K562 (cell line): ENCODE results near the gene SCFD2. TPM values are rescaled to one million over a fixed set of nuclear protein-coding genes. Genes with fewer than 3 reads are reported as not detected.

Experiments used
- ATAC-seq: fragments of 200-7000 bp; cut with Tn5 transposase; 3 replicates; pipeline ENCODE4 v1.9.1; 2020; ENCODE audit warnings: moderate library complexity
- BruUV-seq: library from RNA; stranded (reverse); fragments of 400-500 nt; replicated peaks from 2 replicates; lab custom pipeline; 2021; lab: Mats Ljungman, UMichigan
- CTCF ChIA-PET: fragments of 300-600 bp; formaldehyde crosslinking; extraction: SDS; loops from one replicate; lab custom pipeline; 2021; ENCODE audit warnings: low intra/inter-chr PET ratio; lab: Yijun Ruan, JAX
- POLR2A ChIA-PET: fragments of 300-600, 350-650 bp; sonication (Branson Sonifier 250); formaldehyde crosslinking; extraction: SDS; loops from one replicate; lab custom pipeline; 2021; ENCODE audit warnings: antibody characterized with exemption, inconsistent platforms; lab: Yijun Ruan, JAX
- DNase-seq, 4 experiments: peaks; one replicate each; pipeline versions ENCODE4 v3.0.0 to v3.0.0-alpha.2; 2011 to 2018; ENCODE audit warnings: low spot score in 3 of 4, mixed read lengths in 3 of 4; ENCODE audit errors: extremely low read depth in 1 of 4
- FAIRE-seq: peaks from 2 replicates; lab custom pipeline; 2011; peaks lifted over from hg19 to GRCh38; lab: Jason Lieb, UNC
- H2AFZ ChIP-seq: 2 replicates; pipeline ENCODE4 v1.6.0; 2011; ENCODE audit warnings: low read depth, low read length, control low read depth, inconsistent platforms
- H3K27ac ChIP-seq: fragments of 200-600 bp; 3 replicates; pipeline ENCODE4 v1.8.0; 2011; ENCODE audit warnings: low read depth, mild to moderate bottlenecking, control low read depth, inconsistent platforms, low read length, moderate library complexity, mixed read lengths; ENCODE audit errors: extremely low read depth
- H3K27me3 ChIP-seq, 2 experiments: fragments of 300-600 bp in 1 of 2; 2 replicates in 1 of 2; 3 replicates in 1 of 2; pipeline versions ENCODE4 v1.6.0 to v1.8.0; 2011; ENCODE audit warnings: inconsistent platforms in 2 of 2, low read length in 2 of 2, mild to moderate bottlenecking in 1 of 2, mixed read lengths in 1 of 2, moderate library complexity in 1 of 2; ENCODE audit not compliant: control insufficient read depth in 2 of 2, insufficient read depth in 2 of 2
- H3K36me3 ChIP-seq: fragments of 300-600 bp; 3 replicates; pipeline ENCODE4 v1.8.0; 2011; ENCODE audit warnings: mild to moderate bottlenecking, low read length, inconsistent platforms; ENCODE audit not compliant: control insufficient read depth, insufficient read depth
- H3K4me1 ChIP-seq, 2 experiments: fragments of 200-600 bp in 1 of 2; replicated peaks in 1 of 2; 2 replicates in 1 of 2; 3 replicates in 1 of 2; pipeline versions ENCODE4 v1.5.1 to v1.8.0; 2011; ENCODE audit warnings: inconsistent platforms in 2 of 2, low read length in 2 of 2, mild to moderate bottlenecking in 1 of 2, mixed read lengths in 1 of 2, moderate library complexity in 1 of 2; ENCODE audit not compliant: control insufficient read depth in 2 of 2, insufficient read depth in 2 of 2
- H3K4me2 ChIP-seq: 2 replicates; pipeline ENCODE4 v1.6.1; 2011; ENCODE audit warnings: low read length, control low read depth, inconsistent platforms, mixed read lengths; ENCODE audit not compliant: insufficient read depth
- H3K4me3 ChIP-seq: fragments of 200-600 bp; sonication (generic), shearing (Covaris generic); 2 replicates; pipeline ENCODE4 v1.5.1; 2016; ENCODE audit warnings: control low read depth, inconsistent platforms
- H3K79me2 ChIP-seq: fragments of 200-600 bp; 3 replicates; pipeline ENCODE4 v1.8.0; 2011; ENCODE audit warnings: low read length, inconsistent platforms; ENCODE audit not compliant: control insufficient read depth, insufficient read depth
- H3K9ac ChIP-seq, 2 experiments: 2 replicates each; pipeline versions ENCODE4 v1.6.0 to v1.6.1; 2011; ENCODE audit warnings: low read depth in 2 of 2, low read length in 2 of 2, control low read depth in 1 of 2, inconsistent platforms in 1 of 2, mild to moderate bottlenecking in 1 of 2, mixed read lengths in 1 of 2; ENCODE audit not compliant: insufficient read depth in 1 of 2
- H3K9me1 ChIP-seq: one replicate; pipeline ENCODE4 v1.6.0; 2011; ENCODE audit warnings: inconsistent platforms, mild to moderate bottlenecking, low read length, moderate library complexity; ENCODE audit not compliant: control insufficient read depth, insufficient read depth
- H3K9me3 ChIP-seq: replicated peaks from 2 replicates; pipeline ENCODE4 v1.5.1; 2011; ENCODE audit warnings: low read depth, low read length, inconsistent platforms; ENCODE audit not compliant: control insufficient read depth, insufficient read depth
- H4K20me1 ChIP-seq: replicated peaks from 2 replicates; pipeline ENCODE4 v1.6.1; 2011; ENCODE audit warnings: low read length, inconsistent platforms, mixed read lengths; ENCODE audit not compliant: control insufficient read depth, insufficient read depth
- CBX1 ChIP-seq: sonication (generic); IDR thresholded peaks from 2 replicates; pipeline ENCODE4 v1.6.1; 2016; ENCODE audit warnings: antibody characterized with exemption, low read depth, mild to moderate bottlenecking
- CUX1 ChIP-seq: fragments of 200-800 bp; sonication (Bioruptor generic); IDR thresholded peaks from 2 replicates; pipeline ENCODE4 v1.6.1; 2016; ENCODE audit warnings: missing genetic modification characterization, missing compliant biosample characterization
- EZH2 ChIP-seq: IDR thresholded peaks from 2 replicates; pipeline ENCODE4 v1.6.1; 2012; ENCODE audit warnings: low read depth, mild to moderate bottlenecking, inconsistent platforms, low read length, borderline replicate concordance
- MAZ ChIP-seq, 2 experiments: fragments of 450-650 bp in 1 of 2; sonication (generic) in 1 of 2; formaldehyde crosslinking; IDR thresholded peaks in 1 of 2; conservative IDR thresholded peaks in 1 of 2; 2 replicates each; pipeline versions ENCODE4 v1.4.0 to v1.5.0; 2020; ENCODE audit warnings: mild to moderate bottlenecking in 1 of 2, missing genetic modification reagents in 1 of 2
- NELFE ChIP-seq: IDR thresholded peaks from 2 replicates; pipeline ENCODE4 v1.6.1; 2011; ENCODE audit warnings: mild to moderate bottlenecking; ENCODE audit not compliant: insufficient read depth, insufficient read length
- PTRF ChIP-seq: fragments of 450-650 bp; IDR thresholded peaks from 2 replicates; pipeline ENCODE4 v1.6.1; 2016; ENCODE audit warnings: mild to moderate bottlenecking, missing genetic modification characterization, missing compliant biosample characterization
- TEAD2 ChIP-seq: fragments of 450-650 bp; IDR thresholded peaks from 2 replicates; pipeline ENCODE4 v1.6.1; 2016; ENCODE audit warnings: missing genetic modification characterization, control low read depth, missing compliant biosample characterization
- WHSC1 ChIP-seq: IDR thresholded peaks from one replicate; pipeline ENCODE4 v1.6.1; 2012; ENCODE audit warnings: low read length, control low read depth, inconsistent platforms
- ZNF23 ChIP-seq: fragments of 250-450 bp; sonication (Bioruptor Pico); IDR thresholded peaks from 2 replicates; pipeline ENCODE4 v1.4.0; 2020; ENCODE audit warnings: mild to moderate bottlenecking
- ZNF511 ChIP-seq: sonication (generic); formaldehyde crosslinking; IDR thresholded peaks from 2 replicates; pipeline ENCODE4 v1.8.0; 2022; ENCODE audit warnings: mild to moderate bottlenecking, missing genetic modification reagents
- WGBS: fragments of 100-300 bp; shearing (Covaris generic); methylation state at CpG from one replicate; pipeline ENCODE4 v1.1.6; 2016; ENCODE audit warnings: low coverage, mixed read lengths; ENCODE audit not compliant: insufficient coverage; ENCODE audit errors: missing lambda C conversion rate; 5-methylcytosine and 5-hydroxymethylcytosine counted together
- in situ Hi-C: fragments of 300-500 bp; cut with MboI; formaldehyde crosslinking; loops from 4 replicates; pipeline ENCODE4 v1.15.0; 2018; ENCODE audit warnings: inconsistent platforms, mixed read lengths
- intact Hi-C: fragments of 100-400 bp; cut with micrococcal nuclease; formaldehyde crosslinking; loops from 2 replicates; pipeline ENCODE4 v1.14.2; 2022
- polyA plus RNA-seq, 8 experiments: library from polyadenylated mRNA; depleted of rRNA in 4 of 8; stranded (reverse) in 5 of 8; unstranded in 3 of 8; fragments of >200 nt; fragmentation: Nextera tagmentation in 2 of 8; fragmentation: Illumina TruSeq in 1 of 8; extraction: Ambion mirVana in 2 of 8; extraction: Trizol in 1 of 8; gene quantifications; 2 replicates each; pipeline versions ENCODE4 v1.2.1 to v1.2.3, GENCODE V29; 2011 to 2014; ENCODE audit warnings: inconsistent platforms in 1 of 8, missing spikeins in 1 of 8
- total RNA-seq, 7 experiments: library from RNA; depleted of rRNA in 6 of 7; stranded (reverse); fragments of >200 nt in 6 of 7; fragmentation: Illumina TruSeq in 2 of 7; extraction: Trizol in 2 of 7; gene quantifications; 2 replicates each; pipeline versions ENCODE4 v1.2.1 to v1.2.3, GENCODE V29; 2011 to 2021; ENCODE audit warnings: low replicate concordance in 1 of 7

The SCFD2 gene
- total and polyA plus RNA-seq, 9 of the 15 experiments (the other 6 are each of a cell fraction or from before 2014, with no cell fraction given): 5.7 to 30.3 (median 22.8) TPM

GRCh38 chr4:53314252-53314651, 51.6 kb downstream of the SCFD2 start:
- WGBS: 74% methylated on average over 4 of the region's 4 CpGs
- H3K4me2 ChIP-seq: no peak overlapping the region
- no TSS peak for BruUV-seq
- no peaks in the 10 kb centered on the region for H3K27me3 ChIP-seq
- in situ Hi-C loops (no loop called here), intact Hi-C loops (no loop called here)
- no peaks in the 10 kb centered on the region for H3K9me3 ChIP-seq
- no peaks in the 10 kb centered on the region for H3K4me1 ChIP-seq
- ChIA-PET CTCF (no interaction called here), POLR2A (no interaction called here)
- ATAC-seq (no peak), DNase-seq (no peak), FAIRE-seq (no peak)
- no peaks in the 10 kb centered on the region for H3K9me1 ChIP-seq
- H3K9ac ChIP-seq: no peak overlapping the region
- no peak overlapping the region for H2AFZ ChIP-seq
- no peaks in the 10 kb centered on the region for H4K20me1 ChIP-seq
- no peak overlapping the region for H3K4me3 ChIP-seq
- H3K36me3 ChIP-seq: 0 out of 3 replicates have a peak, but pooled peaks cover 8% of the 10 kb centered on the region
- H3K27ac ChIP-seq: no peak overlapping the region
- H3K79me2 ChIP-seq: peaks cover 2% of the 10 kb centered on the region; the same call in 1 of the 3 replicates
- no peak for TF ChIP-seq NELFE
- no peak for TF ChIP-seq EZH2
- TF ChIP-seq ZNF23 (CRISPR knock-in tag): no peak
- TF ChIP-seq MAZ (CRISPR knock-in tag; conservative IDR thresholded peaks at IDR 0.05 in 1 of 2, IDR thresholded peaks at IDR 0.05 in 1 of 2): no peak
- TF ChIP-seq TEAD2 (tag): no peak
- no peak for TF ChIP-seq WHSC1
- no peak for TF ChIP-seq CBX1
- no peak for TF ChIP-seq PTRF (tag)
- TF ChIP-seq ZNF511 (CRISPR knock-in tag): no peak
- no peak for TF ChIP-seq CUX1 (CRISPR knock-in tag)
